Endothelial cell (in vitro differentiated cells): ENCODE measurements around the gene ANKHD1. TPM values are rescaled to one million over a fixed set of nuclear protein-coding genes. Genes with fewer than 3 reads are reported as not detected.

Source experiments
- DNase-seq: peaks from one replicate; pipeline ENCODE4 v3.0.0; 2021; ENCODE audit warnings: low spot score
- H3K27ac Mint-ChIP-seq: one replicate; pipeline ENCODE4 v1.8.0; 2021; ENCODE audit warnings: mixed read lengths, inconsistent platforms; ENCODE audit not compliant: unreplicated experiment
- H3K27me3 Mint-ChIP-seq: one replicate; pipeline ENCODE4 v1.8.0; 2021; ENCODE audit warnings: mild to moderate bottlenecking, moderate library complexity, mixed read lengths, inconsistent platforms; ENCODE audit not compliant: unreplicated experiment
- H3K36me3 Mint-ChIP-seq: one replicate; pipeline ENCODE4 v1.8.0; 2021; ENCODE audit warnings: mild to moderate bottlenecking, low read depth, mixed read lengths, inconsistent platforms; ENCODE audit not compliant: unreplicated experiment
- H3K4me1 Mint-ChIP-seq: one replicate; pipeline ENCODE4 v1.8.0; 2021; ENCODE audit warnings: mild to moderate bottlenecking, mixed read lengths, inconsistent platforms; ENCODE audit not compliant: unreplicated experiment
- H3K4me3 Mint-ChIP-seq: one replicate; pipeline ENCODE4 v1.8.0; 2021; ENCODE audit warnings: mild to moderate bottlenecking, mixed read lengths, inconsistent platforms; ENCODE audit not compliant: unreplicated experiment
- H3K9me3 Mint-ChIP-seq: one replicate; pipeline ENCODE4 v1.8.0; 2021; ENCODE audit warnings: mixed read lengths, inconsistent platforms; ENCODE audit not compliant: unreplicated experiment
- CTCF ChIP-seq: fragments of 200-600 bp; sonication (generic); IDR thresholded peaks from one replicate; pipeline ENCODE4 v1.5.0; 2021; ENCODE audit warnings: antibody characterized with exemption; ENCODE audit not compliant: unreplicated experiment
- total RNA-seq: library from RNA; stranded (reverse); fragmentation: NEBNext Ultra II Directional; extraction: Animal tissue kit (Norgen Biotek cat#: 25700); gene quantifications from one replicate; pipeline ENCODE4 v1.2.1, GENCODE V29; 2021; ENCODE audit not compliant: unreplicated experiment

ANKHD1 gene
- total RNA-seq, 1 donor from 2014 or later, result 138 TPM

- DNase-seq, result no peak
- Mint-ChIP-seq H3K36me3 (no peaks in the 10 kb centered on the region), H3K27ac (no peak overlapping the region), H3K4me1 (no peaks in the 10 kb centered on the region), H3K9me3 (no peaks in the 10 kb centered on the region), H3K4me3 (no peak overlapping the region), H3K27me3 (no peaks in the 10 kb centered on the region)
- TF ChIP-seq CTCF, result no peak
These were observed 10.3 kb upstream of the ANKHD1 start for GRCh38 chr5:140391312-140391711.

GRCh38 chr5:140391732-140392131, 9.9 kb upstream of the ANKHD1 start:
- Mint-ChIP-seq H3K4me3 (no peak overlapping the region), H3K36me3 (no peaks in the 10 kb centered on the region), H3K9me3 (no peaks in the 10 kb centered on the region), H3K27me3 (no peaks in the 10 kb centered on the region), H3K4me1 (no peaks in the 10 kb centered on the region), H3K27ac (no peak overlapping the region)
- no peak for DNase-seq
- no peak for TF ChIP-seq CTCF

- Mint-ChIP-seq H3K4me1 (no peaks in the 10 kb centered on the region), H3K4me3 (no peak overlapping the region), H3K27me3 (no peaks in the 10 kb centered on the region), H3K9me3 (no peaks in the 10 kb centered on the region), H3K27ac (no peak overlapping the region), H3K36me3 (no peaks in the 10 kb centered on the region)
- TF ChIP-seq CTCF, result no peak
- DNase-seq, result no peak
These were observed 7.9 kb upstream of the ANKHD1 start for GRCh38 chr5:140393738-140394137.

GRCh38 chr5:140398379-140398811, 3.2 kb upstream of the ANKHD1 start:
- Mint-ChIP-seq H3K27me3 (peaks cover 4% of the 10 kb centered on the region), H3K9me3 (no peaks in the 10 kb centered on the region), H3K4me1 (peaks cover 16% of the 10 kb centered on the region), H3K27ac (no peak overlapping the region), H3K36me3 (peaks cover 6% of the 10 kb centered on the region), H3K4me3 (no peak overlapping the region)
- no peak for TF ChIP-seq CTCF
- no peak for DNase-seq

GRCh38 chr5:140399979-140400729, 1.5 kb upstream of the ANKHD1 start:
- Mint-ChIP-seq H3K4me3 (peak overlapping the region; percentile 91), H3K4me1 (peaks cover 29% of the 10 kb centered on the region)
- TF ChIP-seq CTCF, result no peak

More at GRCh38 chr5:140399979-140400729, 1.5 kb upstream of the ANKHD1 start:
- H3K9me3 Mint-ChIP-seq, result no peaks in the 10 kb centered on the region
- H3K27ac Mint-ChIP-seq, result peak overlapping the region; percentile 72
- peaks cover 7% of the 10 kb centered on the region for H3K27me3 Mint-ChIP-seq
- no peak for DNase-seq
- peaks cover 12% of the 10 kb centered on the region for H3K36me3 Mint-ChIP-seq
